Embryonic facial prominence (tissue), 1 donor: ENCODE results near the gene RBM6.
A peak's percentile ranks its signal among the peaks of the same experiment; 100 is the strongest.

ENCODE experiments used
- DNase-seq: peaks from one replicate; pipeline ENCODE4 v3.0.0-alpha.2; 2016; ENCODE audit errors: extremely low spot score

The RBM6 gene

DNA sequence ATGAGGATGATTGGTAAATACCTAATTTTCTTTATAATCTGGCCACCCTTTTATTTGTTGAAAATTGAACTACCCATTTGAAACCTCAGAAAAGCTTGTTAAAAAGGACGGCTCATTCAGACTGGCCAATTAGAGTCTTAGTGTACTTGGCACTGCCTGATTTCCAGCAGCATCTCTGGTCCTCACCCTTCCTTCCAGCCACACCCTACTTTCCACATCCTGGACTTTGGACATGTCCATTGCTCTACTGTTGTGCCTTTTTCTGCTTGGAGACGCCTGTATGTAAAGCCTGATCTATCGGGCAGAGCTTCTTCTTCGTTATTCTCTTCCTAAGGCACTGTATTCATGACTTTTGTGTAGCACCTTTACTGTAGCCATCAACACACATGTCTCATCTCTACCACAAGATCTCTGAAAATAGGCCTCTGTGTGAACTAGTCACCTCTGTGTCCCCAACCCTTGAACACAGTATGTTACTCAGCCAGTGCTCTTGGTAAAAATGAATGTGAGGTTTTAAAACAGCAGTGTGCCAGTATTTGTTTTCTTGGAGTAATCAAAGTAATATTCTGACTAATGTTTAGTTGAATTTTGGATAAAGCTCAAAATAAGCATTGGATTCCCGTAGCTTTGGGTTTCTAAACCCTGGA lies 155.5 kb downstream of the RBM6 start:
- no peak for DNase-seq

DNA sequence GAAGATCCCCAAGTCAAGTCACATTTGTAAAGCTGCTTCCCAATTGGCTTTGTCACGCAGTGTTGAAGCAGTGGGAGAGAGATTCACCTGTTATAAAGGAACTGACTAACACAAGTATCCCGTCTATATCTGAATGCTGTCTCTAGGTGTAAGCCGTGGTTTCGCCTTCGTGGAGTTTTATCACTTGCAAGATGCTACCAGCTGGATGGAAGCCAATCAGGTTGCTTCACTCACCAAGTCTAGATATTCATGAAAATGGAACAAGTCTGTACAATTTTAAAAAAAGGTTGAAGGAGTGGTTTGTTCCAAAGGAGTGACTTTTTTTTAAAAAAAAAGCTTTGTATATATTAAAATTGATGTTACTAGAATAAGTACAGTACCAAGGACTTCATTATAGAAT lies 160.4 kb downstream of the RBM6 start:
- DNase-seq = no peak

DNA sequence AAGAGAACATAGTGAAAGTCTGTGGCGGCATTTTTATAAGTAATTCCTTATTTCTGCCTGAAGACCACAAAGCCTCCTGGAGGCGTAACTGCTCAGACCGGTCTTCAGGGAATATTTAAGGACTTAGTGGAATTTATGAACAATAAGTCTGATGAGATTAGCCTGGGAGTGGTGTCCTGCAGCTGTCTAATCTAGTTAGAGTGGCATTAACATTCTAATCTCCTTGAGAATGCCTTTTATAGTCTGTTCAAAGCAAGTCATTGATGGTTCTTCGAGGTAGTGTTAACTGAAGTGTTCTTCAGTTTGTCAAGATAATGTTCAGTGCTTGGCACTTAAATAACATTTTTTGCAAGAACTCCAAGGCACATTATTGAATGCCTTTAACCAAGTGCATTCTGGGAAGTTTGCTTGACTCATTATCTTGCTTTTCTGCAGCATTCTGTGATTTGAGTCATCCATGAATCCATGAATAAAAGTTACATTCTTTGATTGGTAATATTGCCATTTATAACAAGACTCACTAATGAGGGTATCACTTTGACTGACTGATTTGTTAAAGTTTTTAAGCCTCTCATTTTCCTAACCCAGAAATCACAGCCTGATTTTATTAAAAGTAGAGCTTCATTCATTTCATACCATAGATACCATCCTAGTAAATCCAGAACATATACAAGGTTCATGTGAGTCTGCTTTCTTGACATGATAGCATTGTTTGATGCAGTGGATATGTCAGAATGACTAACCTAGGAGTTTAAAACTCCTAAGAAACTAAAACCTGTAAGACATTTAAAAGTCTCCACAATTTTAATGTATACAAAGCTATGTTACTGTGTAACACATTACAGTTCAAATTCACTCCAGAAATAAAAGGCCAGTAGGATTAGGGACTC lies 161.3 kb downstream of the RBM6 start:
- DNase-seq = no peak

DNA sequence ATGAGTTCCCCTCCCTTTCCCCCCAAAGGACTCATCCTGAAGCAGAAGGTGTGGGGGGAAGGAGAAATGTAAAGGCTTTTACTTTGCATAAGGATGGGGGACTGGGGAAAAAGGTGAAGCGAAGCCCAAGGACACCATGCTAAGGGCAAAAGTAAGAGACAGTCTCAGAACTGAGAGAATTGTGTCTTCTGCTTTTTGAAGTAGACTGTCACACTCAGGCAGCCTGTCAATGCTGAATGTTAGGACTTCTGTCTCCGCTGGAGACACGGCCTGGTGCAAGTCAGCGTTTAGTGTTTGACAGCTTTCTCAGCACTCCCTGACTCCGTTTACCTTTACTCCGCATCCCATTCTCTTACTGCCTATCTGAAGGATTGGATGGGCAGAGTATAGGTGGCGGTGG lies 162.6 kb downstream of the RBM6 start:
- no peak for DNase-seq

DNA sequence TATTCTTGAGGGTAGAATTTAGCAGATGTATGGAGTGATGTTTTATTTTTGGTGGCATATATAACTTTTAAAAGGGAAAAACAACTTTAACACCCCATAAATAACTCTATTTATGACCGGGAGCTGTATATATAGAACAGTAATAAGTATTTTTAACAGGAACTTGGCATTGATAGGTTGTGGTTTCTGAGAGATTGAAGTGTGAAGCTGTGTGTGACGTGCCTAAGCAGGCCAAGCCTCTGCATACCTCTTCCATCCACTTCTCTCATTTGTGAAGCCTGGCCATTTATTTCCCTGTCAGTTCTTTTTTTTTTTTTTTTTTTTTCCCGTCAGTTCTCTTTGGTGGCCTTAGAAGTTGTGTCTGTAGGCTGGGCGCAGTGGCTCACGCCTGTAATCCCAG lies 171.8 kb downstream of the RBM6 start:
- no peak for DNase-seq

DNA sequence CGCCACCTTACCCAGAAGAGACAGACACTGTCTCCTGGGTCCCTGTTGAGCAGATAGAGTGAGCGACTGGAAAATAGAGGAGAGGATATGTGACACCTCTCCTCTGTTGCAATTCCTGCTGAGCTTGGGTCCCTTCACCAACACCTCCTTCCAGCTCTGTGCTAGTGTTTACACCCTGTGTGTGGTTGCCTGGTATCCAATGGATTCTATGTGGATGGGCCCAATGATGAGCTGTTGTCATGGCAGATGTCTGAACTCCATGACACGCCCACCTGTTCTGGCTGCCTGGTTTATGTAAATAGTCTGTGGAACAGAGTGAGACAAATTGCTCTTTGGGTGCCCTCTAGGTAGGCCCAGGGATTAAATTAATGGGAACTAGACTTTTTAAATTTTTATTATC lies 172.5 kb downstream of the RBM6 start:
- no peak for DNase-seq

DNA sequence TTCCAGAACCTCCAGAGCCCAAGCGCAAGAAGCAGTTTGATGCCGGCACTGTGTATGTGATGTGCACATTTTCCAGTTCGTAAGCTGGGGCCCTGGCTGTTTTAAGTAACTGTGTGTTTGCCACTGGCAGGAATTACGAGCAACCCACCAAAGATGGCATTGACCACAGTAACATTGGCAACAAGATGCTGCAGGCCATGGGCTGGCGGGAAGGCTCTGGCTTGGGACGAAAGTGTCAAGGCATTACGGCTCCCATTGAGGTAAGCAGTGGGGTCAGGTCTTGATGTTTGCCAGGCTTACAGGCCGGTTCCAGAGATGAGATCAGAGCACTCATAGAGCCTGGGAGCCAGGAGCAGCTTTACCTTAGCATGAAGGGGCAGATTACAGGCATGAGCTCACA lies 177.2 kb downstream of the RBM6 start:
- no peak for DNase-seq

DNA sequence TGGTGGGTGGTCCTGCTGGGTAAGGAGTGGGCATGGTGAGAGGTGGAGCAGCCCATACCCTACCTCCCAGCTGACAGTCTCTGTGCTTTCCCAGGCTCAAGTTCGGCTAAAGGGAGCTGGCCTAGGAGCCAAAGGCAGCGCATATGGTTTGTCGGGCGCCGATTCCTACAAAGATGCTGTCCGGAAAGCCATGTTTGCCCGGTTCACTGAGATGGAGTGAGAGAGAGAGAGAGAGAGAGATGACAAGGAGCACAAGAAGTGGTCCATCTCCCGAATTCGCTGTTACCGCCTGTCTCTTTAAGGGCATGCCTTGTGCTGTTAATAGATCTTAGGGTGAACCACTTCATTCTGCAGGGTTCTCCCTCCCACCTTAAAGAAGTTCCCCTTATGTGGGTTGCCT lies 178.3 kb downstream of the RBM6 start:
- no peak for DNase-seq

DNA sequence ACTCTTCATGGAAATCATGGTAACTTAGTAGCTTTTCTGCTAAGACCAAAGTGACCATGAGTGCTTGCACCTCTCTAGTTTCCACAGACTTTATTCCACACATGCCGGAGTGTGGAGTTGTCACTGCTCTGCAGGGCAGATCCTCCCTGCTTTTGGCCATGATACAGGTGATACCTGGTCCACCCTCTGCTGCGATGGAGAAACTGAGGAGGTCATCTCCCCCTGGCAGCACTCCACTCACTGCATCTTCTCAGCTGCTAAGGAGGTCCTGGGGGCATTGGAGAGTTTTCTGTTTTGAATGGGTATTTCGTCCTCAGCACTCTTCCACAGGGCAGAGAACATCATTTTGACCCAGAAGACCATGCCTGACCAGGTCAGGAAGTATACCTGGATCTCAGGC lies 179.8 kb downstream of the RBM6 start:
- DNase-seq = no peak

DNA sequence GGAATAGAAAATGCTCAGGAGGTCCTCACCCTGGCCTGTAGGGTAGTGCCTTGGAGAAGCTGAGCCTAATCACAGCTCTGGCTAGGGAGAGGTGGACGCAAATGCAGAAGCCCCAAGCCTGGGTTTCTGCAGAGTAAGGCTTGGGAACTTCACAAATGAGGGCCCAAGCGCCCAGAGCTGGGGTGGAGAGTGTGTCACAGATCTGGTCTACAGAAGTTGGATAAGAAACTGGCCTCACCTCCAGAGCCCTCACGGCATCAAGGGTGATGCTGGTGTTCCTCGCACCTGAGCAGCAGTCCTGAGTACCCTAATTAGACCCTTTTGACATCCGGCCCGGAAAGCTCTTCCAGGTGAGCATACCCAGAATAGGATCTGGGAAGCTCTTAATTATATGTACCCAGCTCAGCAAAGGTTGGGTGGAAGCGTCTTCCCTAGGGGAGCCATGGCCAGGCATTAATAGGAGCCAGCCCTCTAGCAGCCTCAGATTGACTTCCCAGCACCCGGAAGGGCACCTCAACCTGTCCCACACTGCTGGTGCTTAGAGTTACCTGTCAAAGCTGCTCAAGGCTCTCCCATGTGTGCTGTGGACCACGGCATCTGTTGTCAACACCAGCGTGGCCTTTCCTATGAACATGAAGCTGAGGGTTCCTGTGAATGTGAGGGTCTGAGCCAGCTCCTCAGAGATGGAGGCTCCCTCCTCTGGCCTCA lies 180.6 kb downstream of the RBM6 start:
- DNase-seq = no peak

DNA sequence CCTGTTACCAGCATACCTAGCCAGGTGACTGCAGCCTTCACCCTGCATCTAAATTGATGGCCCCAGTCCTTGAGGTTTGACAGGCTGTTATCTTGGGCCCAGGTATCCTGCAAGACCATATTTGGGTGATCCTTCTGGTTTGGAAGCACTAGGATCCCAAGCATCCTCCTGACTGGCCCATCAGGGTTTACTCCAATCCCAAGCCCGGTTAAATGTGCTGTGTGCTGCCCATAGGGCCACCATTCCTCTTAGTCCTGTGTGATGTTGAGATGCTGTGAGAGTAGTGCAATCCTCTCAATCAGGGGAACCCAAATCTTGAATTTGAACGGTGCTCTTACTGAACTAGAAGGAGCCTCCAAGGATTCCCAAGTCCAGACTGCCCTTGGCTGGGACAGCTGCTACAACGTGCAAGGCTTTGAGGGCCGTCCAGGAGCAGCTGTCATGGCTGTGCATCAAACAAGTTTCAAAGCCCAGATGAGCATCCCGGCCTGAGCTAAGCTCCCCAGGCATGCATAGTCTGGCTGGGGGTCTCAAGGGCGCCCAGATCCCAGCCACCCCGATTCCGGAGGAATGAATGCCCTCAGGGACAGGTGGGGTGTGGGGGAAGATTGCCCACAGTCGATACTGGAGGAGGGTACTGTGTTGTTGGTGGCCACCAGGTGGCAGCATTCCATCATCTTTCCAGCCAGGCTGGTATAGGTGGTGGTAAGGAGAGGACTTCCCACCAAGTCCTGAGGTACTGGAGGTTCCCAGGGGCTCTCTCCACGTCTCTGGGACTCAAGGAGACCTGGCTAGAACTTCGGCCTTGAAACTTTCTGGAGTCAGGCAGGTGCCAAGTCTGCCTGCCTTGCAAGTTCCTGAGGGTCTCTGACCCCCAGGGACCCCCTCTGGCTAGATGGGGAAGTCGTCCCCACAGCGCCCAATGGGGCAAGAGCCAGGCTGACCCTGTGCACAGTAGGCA lies 181.4 kb downstream of the RBM6 start:
- DNase-seq = peak; percentile 60

DNA sequence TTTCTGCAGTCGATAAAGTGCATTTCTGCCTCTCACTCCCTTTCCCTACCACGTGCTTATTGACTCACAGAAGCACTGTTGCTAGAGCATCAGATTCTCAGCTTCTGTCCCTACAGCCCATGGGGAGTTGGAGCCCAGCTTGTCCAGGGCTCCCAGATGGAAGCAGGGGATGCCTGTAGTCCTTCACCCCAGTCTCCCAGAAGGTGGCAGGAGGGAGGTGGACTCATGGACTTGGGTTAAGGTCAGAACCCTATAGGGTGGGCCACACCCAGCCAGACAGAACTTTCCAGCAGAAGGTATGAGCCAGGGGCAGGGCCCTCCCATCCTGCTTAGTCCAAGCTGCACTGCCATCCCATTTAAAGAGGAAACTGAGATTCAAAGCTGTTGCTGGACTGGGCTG lies 182.1 kb downstream of the RBM6 start:
- DNase-seq = no peak

DNA sequence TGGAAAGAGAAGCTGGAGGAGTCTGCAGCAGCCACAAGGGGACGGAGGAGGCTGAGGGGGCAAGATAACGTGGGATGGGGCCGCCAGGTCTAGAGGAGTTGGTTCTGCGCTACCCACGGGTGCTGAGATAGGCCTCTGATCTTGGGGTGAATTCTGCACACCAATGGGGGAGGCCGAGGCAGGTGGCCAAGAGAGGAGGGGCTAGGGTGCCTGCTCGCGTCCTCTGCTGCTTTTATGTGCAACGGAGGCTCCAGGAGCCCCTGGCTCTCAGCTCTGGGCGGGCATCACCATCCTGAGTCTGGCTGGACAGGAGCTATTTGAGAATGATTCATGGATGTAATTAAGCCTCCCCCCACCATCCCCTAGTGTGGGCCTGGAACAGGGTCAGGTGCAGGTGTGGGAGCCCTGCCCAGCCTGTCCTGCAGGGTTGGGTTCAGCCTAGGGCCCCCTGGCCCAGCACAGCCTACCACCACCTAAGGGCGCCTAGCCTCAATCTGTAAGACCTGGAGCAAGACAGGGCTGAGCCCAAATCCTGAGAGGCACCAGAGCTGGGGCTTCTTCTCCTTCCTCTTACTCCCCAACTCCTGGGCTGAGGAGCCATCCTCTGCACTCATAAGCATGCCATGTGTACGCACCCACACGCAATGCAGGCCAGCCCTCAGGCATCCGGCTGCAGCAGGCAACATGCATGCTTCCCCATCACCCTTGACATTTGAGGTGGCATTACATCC lies 182.9 kb downstream of the RBM6 start:
- no peak for DNase-seq

DNA sequence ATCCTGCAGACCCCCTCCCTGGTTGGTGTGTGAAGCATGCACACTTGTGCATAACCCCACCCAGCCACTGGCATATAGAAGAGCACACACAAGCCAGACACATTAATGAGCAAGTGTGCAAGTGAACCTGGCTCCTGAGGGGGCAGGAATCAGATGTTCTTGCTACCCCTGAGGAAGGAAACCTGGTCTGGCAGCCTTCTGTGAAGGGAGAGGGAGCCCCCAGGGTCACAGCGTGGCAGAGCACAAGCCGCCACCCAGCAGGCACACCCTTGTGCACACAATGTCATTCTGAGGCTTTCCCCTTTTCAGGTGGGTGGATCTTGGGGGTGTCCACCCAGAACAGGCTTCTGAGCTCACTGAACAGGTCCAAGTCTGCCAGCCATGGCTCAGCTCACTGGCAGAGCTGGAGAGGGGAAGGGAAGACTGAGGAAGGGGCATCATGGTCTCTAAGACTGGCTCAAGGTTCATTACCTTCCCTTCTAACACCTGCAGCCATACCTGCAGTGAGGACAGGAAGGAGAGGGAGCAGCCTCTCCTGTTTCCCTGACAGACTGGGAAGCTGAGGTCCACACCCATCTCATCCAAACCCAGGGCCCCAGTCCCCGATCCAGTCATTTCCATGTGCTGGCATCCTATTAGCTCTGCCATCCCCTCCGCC lies 183.6 kb downstream of the RBM6 start:
- no peak for DNase-seq

DNA sequence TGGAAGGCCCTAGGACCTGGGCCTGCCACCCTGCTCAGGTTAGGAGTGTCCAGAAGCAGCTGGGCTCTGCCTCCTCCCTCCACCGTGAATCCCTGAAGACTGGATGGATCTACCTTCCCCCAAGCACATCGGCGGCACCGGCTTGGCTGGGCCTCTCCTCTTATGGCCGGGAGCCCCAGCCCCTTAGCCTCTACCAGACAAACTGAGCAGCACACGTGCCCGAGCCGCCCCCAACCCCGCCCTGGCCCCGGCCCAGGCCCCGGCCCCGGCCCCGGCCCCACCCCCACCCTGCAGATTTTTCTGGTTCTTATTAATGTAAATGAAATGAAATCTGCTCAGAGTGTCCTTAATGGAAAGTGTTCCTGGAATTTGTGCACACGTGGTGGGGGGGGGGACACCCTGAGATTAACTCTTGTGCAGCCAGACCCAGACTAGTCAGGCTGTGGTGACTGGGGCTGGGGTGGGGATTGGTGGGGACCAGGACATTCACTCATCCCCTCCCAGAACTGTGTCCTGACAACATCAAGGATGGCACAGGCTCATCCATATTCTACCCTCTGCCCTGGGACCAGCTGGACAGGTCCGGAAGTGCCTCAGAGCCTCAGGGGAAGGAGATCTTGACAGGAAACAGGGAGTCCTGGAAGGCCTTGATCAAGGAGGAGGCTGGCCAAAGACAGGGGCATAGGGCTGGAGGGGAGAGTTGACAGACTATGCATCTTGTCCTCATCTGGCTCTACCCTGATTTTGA lies 184.3 kb downstream of the RBM6 start:
- peak; percentile 46 for DNase-seq

DNA sequence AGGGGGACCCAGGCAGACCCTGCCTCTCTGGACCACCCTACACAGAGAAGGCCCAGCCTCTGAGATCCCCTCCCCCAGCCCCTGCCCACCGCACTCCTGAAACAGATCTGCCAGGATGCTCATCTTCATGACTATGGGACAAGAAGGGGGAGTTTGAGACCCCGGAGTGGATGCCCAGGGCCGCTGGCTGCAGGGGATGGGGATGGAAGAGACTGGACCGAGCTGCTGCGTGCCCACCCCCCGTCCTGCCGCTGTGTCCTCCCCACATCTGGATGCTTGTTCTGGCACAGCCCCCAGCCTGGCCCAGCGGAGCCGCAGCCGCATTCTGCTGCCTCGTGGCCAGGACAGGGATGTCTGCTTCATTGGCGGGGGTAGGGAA lies 184.8 kb downstream of the RBM6 start:
- DNase-seq = no peak

DNA sequence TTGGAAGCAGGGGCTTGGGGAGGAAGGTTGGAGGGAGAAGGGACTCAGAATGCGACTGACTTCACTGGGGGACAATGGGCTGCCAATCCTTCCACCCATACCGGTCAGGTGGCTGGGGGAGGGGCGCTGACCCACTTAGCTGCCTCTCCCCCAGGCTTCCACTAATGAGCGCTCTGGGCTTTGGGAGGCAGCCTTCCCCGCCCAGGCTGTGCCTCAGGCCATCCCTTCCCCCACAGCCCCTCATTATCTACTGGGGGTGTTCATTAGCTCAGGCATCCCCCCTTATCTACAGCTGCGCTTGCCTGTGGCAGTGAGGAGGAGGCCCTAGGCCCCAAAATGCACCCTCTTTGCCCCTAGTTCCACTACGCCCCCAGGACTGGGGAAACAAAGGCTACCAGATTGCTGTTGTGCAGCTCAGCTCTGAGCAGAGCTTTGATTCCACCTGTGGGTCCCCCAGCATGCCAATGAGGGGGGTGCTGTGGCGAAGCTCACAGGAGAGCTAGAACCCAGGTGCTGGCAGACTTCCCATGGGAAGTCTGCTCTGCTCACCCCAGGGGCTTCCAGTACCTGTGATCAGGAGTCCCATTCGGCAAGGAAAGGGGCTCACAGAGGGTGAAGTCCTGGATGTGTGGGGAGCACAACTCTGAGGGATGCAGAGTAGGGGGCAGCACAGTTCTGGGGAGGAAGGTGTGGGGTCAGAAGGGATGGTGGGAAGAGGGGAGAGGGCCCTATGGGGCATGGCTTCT lies 185.8 kb downstream of the RBM6 start:
- DNase-seq = no peak

DNA sequence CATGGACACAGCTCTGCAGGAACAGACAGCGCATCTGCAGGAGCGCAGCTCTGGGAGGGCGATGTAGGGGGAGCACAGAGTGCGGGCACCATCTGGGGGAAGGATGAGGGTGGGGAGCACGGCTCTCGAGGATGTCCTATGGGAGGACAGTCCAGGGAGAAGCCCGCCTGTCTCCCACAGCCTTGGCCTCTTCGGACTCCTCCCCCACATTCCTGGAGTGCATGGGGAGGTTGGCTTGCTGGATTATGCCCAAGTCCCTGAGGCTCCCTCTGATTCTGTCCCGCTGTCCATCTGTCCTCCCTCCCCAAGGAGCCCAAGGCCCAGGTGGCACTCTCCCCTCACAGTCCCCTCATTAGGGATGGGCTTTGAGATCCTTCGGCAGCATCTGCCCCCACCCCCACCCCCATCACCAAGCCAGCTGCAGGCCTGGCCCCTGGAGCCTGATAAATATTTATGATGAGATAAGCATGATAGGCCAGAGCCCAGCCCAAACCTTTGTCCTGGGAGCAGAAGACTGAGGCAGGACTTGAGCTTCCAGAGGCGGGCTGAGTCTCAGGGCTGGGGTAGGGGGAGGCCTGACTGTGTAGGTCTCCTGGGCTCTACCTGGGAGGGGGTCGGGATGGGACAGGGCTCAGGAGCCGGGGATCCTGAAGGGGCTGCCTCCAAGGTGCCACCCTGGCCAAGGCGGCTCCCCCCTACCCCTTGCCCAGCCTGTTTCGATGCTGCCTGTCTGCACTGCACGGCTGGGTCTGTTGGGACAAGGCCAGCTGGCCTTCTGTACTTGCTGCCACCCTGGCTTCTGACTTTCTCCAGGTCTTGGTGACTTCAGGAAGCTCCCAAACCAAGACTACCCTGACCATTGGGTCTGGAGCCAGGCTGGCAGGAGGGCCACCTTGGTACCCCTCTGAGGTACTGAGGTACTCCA lies 186.6 kb downstream of the RBM6 start:
- no peak for DNase-seq
